GM13976 (cell line): ENCODE results near the gene UGDH.

Experiments
- DNase-seq: peaks from one replicate; pipeline ENCODE4 v3.0.0; 2012; ENCODE audit warnings: low spot score
- in situ Hi-C: fragments of 300-500 bp; cut with MboI; formaldehyde crosslinking; loops from one replicate; pipeline ENCODE4 v1.12.0; 2022; ENCODE audit warnings: low sequenced_read_pairs, mixed read lengths, inconsistent platforms; ENCODE audit not compliant: unreplicated experiment
- TF ChIP-seq, protein P1 (sequence below): IDR thresholded peaks from 2 replicates; pipeline ENCODE4 v1.5.1; 2012; ENCODE audit warnings: borderline replicate concordance, mild to moderate bottlenecking; ENCODE audit not compliant: insufficient read depth; ENCODE audit errors: extremely low read depth, missing control alignments, control extremely low read depth

The UGDH gene

DNA sequence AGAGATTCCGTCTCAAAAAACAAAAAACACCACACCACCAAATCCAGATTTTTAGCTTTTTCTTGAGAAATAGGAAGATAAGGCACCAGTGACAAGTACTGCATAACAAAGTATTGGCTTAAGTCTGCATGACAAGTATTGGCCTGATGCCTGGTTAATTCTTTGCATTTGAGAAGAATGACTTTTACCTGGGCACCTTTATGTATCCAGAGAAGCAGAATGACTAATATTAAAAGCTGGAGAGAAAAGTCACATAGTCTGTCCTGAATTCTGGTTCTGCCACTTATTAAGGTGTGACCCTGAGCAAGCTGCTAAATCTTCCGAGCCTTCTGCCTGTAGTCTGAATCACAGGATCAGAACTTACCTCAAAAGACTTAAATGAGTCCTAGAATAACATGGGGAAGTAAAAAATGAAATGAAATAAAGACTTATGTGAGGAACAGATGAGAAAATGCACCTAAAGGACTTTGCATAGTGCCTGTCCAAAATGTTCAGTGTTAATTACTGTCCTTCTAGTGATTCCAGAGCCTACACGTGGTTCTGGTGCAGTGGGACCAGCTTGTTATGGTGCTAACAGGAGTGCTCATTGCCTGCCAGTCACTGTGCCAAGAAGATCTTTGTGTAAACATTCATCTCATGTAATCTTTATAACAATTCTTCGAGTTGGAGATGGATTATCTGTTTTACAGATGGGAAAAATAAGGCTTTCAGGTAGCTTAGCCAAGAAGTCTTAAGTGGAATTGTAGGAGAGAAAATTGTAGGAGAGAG, 31.6 kb downstream of the UGDH start:
- DNase-seq, result no peak
- TF ChIP-seq, protein P1, sequence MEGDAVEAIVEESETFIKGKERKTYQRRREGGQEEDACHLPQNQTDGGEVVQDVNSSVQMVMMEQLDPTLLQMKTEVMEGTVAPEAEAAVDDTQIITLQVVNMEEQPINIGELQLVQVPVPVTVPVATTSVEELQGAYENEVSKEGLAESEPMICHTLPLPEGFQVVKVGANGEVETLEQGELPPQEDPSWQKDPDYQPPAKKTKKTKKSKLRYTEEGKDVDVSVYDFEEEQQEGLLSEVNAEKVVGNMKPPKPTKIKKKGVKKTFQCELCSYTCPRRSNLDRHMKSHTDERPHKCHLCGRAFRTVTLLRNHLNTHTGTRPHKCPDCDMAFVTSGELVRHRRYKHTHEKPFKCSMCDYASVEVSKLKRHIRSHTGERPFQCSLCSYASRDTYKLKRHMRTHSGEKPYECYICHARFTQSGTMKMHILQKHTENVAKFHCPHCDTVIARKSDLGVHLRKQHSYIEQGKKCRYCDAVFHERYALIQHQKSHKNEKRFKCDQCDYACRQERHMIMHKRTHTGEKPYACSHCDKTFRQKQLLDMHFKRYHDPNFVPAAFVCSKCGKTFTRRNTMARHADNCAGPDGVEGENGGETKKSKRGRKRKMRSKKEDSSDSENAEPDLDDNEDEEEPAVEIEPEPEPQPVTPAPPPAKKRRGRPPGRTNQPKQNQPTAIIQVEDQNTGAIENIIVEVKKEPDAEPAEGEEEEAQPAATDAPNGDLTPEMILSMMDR, result no peak
- in situ Hi-C loops, result no loop called here

DNA sequence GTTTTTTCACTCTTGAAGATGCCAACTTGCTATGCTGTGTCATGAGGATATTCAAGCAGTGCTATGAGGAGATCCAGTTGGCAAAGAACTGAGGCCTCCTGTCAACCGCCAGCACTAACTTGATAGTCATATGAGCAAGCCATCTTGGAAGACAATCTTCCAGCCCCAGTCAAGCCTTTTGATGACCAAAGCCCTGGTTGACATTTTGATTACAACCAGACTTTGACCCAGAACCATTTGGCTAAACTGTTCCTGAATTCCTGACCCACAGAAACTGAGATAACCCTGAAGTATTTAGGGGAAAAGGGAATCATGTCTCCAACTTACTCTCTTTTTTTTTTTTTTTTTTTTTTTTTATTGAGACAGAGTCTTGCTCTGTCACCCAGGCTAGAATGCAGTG, 32.9 kb downstream of the UGDH start:
- TF ChIP-seq, protein P1, result no peak
- in situ Hi-C loops, result no loop called here
- no peak for DNase-seq

DNA sequence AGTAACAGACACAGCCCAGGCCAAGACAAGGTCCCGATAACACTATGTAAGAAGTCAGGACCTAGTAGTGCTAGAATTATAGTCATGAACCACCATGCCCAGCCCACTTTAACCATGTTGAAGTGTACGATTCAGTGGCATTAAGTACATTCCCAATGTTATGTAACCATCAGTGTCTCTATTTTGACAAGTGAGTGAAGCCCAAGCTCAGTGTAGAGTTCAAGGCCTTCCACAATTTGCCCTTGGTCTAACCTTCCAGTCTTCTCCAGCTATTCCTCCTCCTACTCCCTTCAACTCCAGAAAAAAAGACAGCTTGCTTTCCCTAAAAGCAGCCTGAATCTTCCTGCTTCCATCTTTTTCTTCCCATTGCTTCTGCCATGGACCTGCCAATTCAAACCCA, 36.9 kb downstream of the UGDH start:
- in situ Hi-C loops, result no loop called here
- TF ChIP-seq, protein P1, result no peak
- DNase-seq, result no peak

DNA sequence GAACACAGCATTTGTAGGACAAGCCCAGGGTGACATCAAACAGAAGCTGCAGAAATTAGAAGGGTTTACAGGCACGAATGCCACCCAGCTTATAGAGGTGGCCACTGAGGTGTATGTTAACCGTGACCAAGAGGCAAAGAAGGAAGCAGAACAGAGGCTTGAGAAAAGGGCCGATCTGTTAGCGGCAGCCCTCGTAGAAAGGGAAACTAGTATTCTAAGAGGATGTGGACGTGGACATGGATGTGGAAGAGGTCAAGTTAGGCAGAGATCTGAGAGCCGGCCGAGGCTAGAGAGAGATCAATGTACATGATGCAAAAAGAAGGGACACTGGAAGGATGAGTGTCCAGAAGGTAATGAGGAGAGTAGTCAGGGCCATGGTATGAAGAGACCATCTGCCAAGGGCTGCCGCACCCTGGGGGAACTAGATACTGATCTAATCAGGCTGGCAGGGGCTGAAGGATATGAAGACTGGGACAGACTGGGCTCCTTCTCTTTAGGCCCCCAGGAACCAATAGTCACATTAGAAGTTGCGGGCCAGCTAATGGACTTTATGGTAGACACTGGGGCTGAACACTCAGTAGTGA, 40.9 kb downstream of the UGDH start:
- no peak for DNase-seq
- in situ Hi-C loops, result no loop called here
- TF ChIP-seq, protein P1, result no peak

DNA sequence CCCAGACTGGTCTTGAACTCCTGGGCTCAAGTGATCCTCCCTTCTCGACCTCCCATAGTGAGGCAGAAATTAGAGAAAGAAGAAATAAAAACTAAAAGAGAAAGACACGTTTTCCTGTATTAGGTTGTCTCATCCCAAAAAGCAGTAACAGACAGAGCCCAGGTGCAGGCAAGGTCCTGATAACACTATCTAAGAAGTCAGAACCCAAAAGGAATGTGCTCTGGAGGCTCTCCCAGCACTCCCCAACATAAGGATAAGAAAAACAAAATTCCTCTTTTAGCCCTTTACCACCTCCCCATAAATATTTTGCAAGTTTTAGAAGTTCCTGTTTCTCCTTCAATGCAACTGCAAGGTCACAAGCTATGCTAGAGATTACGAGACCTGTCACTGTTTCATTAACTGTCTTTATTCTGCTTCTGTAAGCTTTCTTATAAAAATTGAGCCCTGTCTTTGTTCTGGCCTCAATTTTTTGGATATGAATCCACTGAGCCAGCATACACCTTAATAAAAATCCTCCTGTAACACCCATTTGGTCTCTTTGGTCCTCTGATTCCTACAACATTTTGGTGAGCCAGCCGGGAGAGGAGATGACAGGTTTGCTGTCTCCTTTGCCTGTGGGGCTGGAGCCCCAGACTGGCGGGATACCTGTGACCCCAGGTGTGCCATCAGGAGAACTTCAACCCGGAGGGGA, 42.5 kb downstream of the UGDH start:
- TF ChIP-seq, protein P1, result no peak
- in situ Hi-C loops, result no loop called here
- no peak for DNase-seq

DNA sequence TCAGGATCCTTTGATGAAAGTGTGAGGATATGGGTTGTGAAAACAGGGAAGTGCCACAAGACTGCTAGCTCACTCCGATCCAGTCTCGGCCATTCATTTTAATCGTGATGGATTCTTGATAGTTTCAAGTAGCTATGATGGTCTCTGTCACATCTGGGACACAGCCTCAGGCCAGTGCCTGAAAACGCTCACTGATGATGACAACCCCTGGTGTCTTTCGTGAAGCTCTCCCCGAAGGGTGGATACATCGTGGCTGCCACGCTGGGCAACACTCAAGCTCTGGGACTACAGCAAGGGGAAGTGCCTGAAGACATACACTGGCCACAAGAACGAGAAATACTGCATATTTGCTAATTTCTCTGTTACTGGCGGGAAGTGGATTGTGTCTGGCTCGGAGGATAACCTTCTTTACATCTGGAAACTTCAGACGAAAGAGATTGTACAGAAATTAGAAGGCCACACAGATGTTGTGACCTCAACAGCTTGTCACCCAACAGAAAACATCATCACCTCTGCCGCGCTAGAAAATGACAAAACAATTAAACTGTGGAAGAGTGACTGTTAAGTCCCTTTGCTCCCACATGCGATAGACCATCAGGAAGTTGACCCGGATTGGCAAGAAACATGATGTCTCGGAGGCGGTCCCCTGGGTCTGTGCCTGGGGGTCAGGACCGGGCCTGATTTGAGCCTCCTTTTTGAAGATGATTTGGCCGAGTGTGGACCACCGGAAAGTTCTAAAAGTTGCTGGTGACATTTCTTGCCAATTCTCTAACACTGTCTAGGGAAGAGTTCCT, 46.1 kb downstream of the UGDH start:
- TF ChIP-seq, protein P1, result no peak
- in situ Hi-C loops, result no loop called here
- DNase-seq, result no peak
